Choroid plexus epithelial cell (primary cell): Measurements from ENCODE around the gene CSMD2.

ENCODE experiments used
- DNase-seq: peaks from one replicate; pipeline ENCODE4 v3.0.0-alpha.2; 2010; ENCODE audit warnings: low read depth
- H3K4me3 ChIP-seq: 2 replicates; pipeline ENCODE4 v1.5.1; 2011; ENCODE audit warnings: low read depth, mild to moderate bottlenecking, control low read depth, low read length, moderate library complexity
- CTCF ChIP-seq: conservative IDR thresholded peaks from 2 replicates; pipeline ENCODE4 v1.5.1; 2011; ENCODE audit warnings: low read depth, mild to moderate bottlenecking, control low read depth, inconsistent platforms, low read length, moderate library complexity

CSMD2 gene

GRCh38 chr1:33864460-33865389 is 300.3 kb downstream of the CSMD2 start:
- DNase-seq = no peak
- no peak overlapping the region for H3K4me3 ChIP-seq
- TF ChIP-seq CTCF = no peak

- no peak within 1 kb of the TSS for H3K4me3 ChIP-seq
- TF ChIP-seq CTCF = no peak
- no peak for DNase-seq
Observed at GRCh38 chr1:33863779-33864178, 301.3 kb downstream of the CSMD2 start, which contains the start of gene HMGB4. HMGB4 (plus strand) TSS chr1:33864079; CDS start chr1:33864192, 113 bp downstream.

GRCh38 chr1:33860671-33861070 is 304.4 kb downstream of the CSMD2 start:
- no peak for TF ChIP-seq CTCF
- no peak overlapping the region for H3K4me3 ChIP-seq
- no peak for DNase-seq

- DNase-seq = no peak
- TF ChIP-seq CTCF = no peak
- H3K4me3 ChIP-seq = no peak overlapping the region
Observed at GRCh38 chr1:33854091-33854490, 310.9 kb downstream of the CSMD2 start.

GRCh38 chr1:33853431-33853830 is 311.6 kb downstream of the CSMD2 start:
- H3K4me3 ChIP-seq = no peak overlapping the region
- no peak for TF ChIP-seq CTCF

GRCh38 chr1:33852711-33853110 is 312.3 kb downstream of the CSMD2 start:
- H3K4me3 ChIP-seq = no peak overlapping the region
- no peak for TF ChIP-seq CTCF
- no peak for DNase-seq

More at GRCh38 chr1:33853431-33853830, 311.6 kb downstream of the CSMD2 start:
- no peak for DNase-seq

GRCh38 chr1:33850481-33850880 is 314.5 kb downstream of the CSMD2 start:
- H3K4me3 ChIP-seq = no peak overlapping the region
- no peak for TF ChIP-seq CTCF
- no peak for DNase-seq
